ENCODE measurements around the gene SLA2. TPM values are rescaled to one million over a fixed set of nuclear protein-coding genes. Genes with fewer than 3 reads are reported as not detected.

Gene SLA2
- total RNA-seq, 4 donors from 2014 or later = 2.8 to 5.0 (median 3.6) TPM

GRCh38 chr20:36576081-36576445 lies 69.9 kb downstream of the SLA2 start:
- peaks cover 0 to 18% (median 0%) of the 10 kb centered on the region in 3 donors for H3K36me3 ChIP-seq
- no peak for DNase-seq
- TF ChIP-seq POLR2A (IDR thresholded peaks at IDR 0.05) = no peak
- no peak for TF ChIP-seq CTCF (IDR thresholded peaks at IDR 0.05)
- H3K9me3 ChIP-seq = peaks cover 0 to 4% (median 0%) of the 10 kb centered on the region in 4 donors
- H3K27ac ChIP-seq = no peak overlapping the region
- no peak overlapping the region for H3K4me3 ChIP-seq
- H3K4me1 ChIP-seq = peaks cover 0 to 30% (median 5%) of the 10 kb centered on the region in 4 donors
- no peaks in the 10 kb centered on the region for H3K27me3 ChIP-seq

- Histone ChIP-seq H3K27me3 (no peaks in the 10 kb centered on the region), H3K36me3 (peaks cover 0 to 10% (median 0%) of the 10 kb centered on the region in 3 donors), H3K4me3 (peak overlapping the region; percentile 65 to 94 (median 88)), H3K27ac (peak overlapping the region; percentile 88 to 99 (median 96)), H3K4me1 (peaks cover 0 to 30% (median 5%) of the 10 kb centered on the region in 4 donors), H3K9me3 (peaks cover 0 to 4% (median 0%) of the 10 kb centered on the region in 4 donors)
- TF ChIP-seq POLR2A (IDR thresholded peaks at IDR 0.05) (no peak), CTCF (IDR thresholded peaks at IDR 0.05) (no peak)
- peak; percentile 65 to 73 (median 69) for DNase-seq
Measured at GRCh38 chr20:36574366-36575135, 71.4 kb downstream of the SLA2 start.

GRCh38 chr20:36573798-36574365 lies 72.1 kb downstream of the SLA2 start:
- Histone ChIP-seq H3K9me3 (peaks cover 0 to 4% (median 0%) of the 10 kb centered on the region in 4 donors), H3K36me3 (peaks cover 0 to 4% (median 0%) of the 10 kb centered on the region in 3 donors), H3K4me3 (peak overlapping the region; percentile 65 to 94 (median 88)), H3K4me1 (peaks cover 0 to 30% (median 5%) of the 10 kb centered on the region in 4 donors), H3K27me3 (no peaks in the 10 kb centered on the region), H3K27ac (peak overlapping the region; percentile 88 to 99 (median 96))
- DNase-seq = peak; percentile 57 to 74 (median 59)
- TF ChIP-seq CTCF (IDR thresholded peaks at IDR 0.05) (peak in 1 of 6 experiments; percentile 8), POLR2A (IDR thresholded peaks at IDR 0.05) (no peak)

- no peaks in the 10 kb centered on the region for H3K27me3 ChIP-seq
- H3K4me3 ChIP-seq = peak within 1 kb of the TSS; percentile 65 to 94 (median 88)
- peak within 1 kb of the TSS; percentile 88 to 99 (median 96) for H3K27ac ChIP-seq
- peaks cover 0 to 4% (median 0%) of the 10 kb centered on the region in 4 donors for H3K9me3 ChIP-seq
- no peaks in the 10 kb centered on the region for H3K36me3 ChIP-seq
- DNase-seq = peak; percentile 82 to 94 (median 91)
- H3K4me1 ChIP-seq = peaks cover 0 to 30% (median 5%) of the 10 kb centered on the region in 4 donors
- no peak for TF ChIP-seq POLR2A (IDR thresholded peaks at IDR 0.05)
- no peak for TF ChIP-seq CTCF (IDR thresholded peaks at IDR 0.05)
Measured at GRCh38 chr20:36573103-36573797, 72.7 kb downstream of the SLA2 start, which contains the start of gene TGIF2. TSS of gene TGIF2 (plus strand) at chr20:36573597. CDS start at chr20:36578775, 5,178 bp downstream.

GRCh38 chr20:36572701-36573102 lies 73.3 kb downstream of the SLA2 start:
- Histone ChIP-seq H3K4me3 (peak overlapping the region; percentile 65 to 94 (median 88)), H3K9me3 (peaks cover 0 to 4% (median 0%) of the 10 kb centered on the region in 4 donors), H3K27me3 (no peaks in the 10 kb centered on the region), H3K27ac (peak overlapping the region; percentile 88 to 99 (median 96)), H3K4me1 (peaks cover 0 to 30% (median 5%) of the 10 kb centered on the region in 4 donors), H3K36me3 (no peaks in the 10 kb centered on the region)
- no peak for TF ChIP-seq CTCF (IDR thresholded peaks at IDR 0.05)
- peak in 2 of 3 donors; percentile 39 to 67 for DNase-seq
